Omental fat pad (tissue), 4 donors: Measurements from ENCODE around the gene TRPM8. TPM values are rescaled to one million over a fixed set of nuclear protein-coding genes. Genes with fewer than 3 reads are reported as not detected.

Experiments used
- ATAC-seq: fragments of 150-250 bp; one replicate; pipeline ENCODE4 v1.9.1; 2016; ENCODE audit warnings: mild to moderate bottlenecking, moderate library complexity; ENCODE audit not compliant: low FRiP score
- DNase-seq: peaks from one replicate; pipeline ENCODE4 v3.0.0-alpha.2; 2019; ENCODE audit warnings: low spot score
- CTCF ChIP-seq, 3 donors: fragments of 450-650 bp; IDR thresholded peaks; one replicate each; pipeline ENCODE4 v1.5.1; 2016 to 2017; ENCODE audit warnings: antibody characterized with exemption in 3 of 3, mild to moderate bottlenecking in 3 of 3, moderate library complexity in 2 of 3
- total RNA-seq, 4 donors: library from RNA; depleted of rRNA; stranded (reverse); fragments of >200 nt; gene quantifications; one replicate each; pipeline ENCODE4 v1.1.0, GENCODE V29; 2016

The TRPM8 gene
- total RNA-seq, 4 donors from 2014 or later = not detected

GRCh38 chr2:233996461-233996860 is 79.3 kb downstream of the TRPM8 start:
- TF ChIP-seq CTCF (IDR thresholded peaks at IDR 0.05) = no peak
- no peak for DNase-seq
- no peak for ATAC-seq

GRCh38 chr2:233997707-233998106 is 80.5 kb downstream of the TRPM8 start:
- no peak for TF ChIP-seq CTCF (IDR thresholded peaks at IDR 0.05)
- ATAC-seq = no peak
- DNase-seq = no peak

DNA sequence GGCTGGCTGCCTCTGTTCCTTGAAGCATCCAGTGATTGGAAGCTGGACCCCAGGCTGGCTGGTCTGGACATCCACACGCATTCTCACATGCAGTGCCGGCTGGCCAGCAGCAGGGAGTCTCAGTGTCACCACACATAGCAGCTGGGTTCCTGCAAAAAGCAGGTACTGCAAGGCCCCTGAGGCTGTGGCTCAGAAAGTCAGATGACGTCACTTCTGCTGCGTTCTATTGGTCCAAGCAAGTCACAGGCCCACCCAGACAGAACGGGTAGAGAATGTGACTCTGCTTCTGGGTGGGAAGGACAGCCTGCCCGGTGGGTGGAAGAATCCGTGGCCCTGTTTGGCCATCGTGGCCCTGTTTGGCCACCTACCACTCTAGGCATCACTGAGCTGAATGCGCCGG is 82.0 kb downstream of the TRPM8 start:
- ATAC-seq = no peak
- no peak for TF ChIP-seq CTCF (IDR thresholded peaks at IDR 0.05)

DNA sequence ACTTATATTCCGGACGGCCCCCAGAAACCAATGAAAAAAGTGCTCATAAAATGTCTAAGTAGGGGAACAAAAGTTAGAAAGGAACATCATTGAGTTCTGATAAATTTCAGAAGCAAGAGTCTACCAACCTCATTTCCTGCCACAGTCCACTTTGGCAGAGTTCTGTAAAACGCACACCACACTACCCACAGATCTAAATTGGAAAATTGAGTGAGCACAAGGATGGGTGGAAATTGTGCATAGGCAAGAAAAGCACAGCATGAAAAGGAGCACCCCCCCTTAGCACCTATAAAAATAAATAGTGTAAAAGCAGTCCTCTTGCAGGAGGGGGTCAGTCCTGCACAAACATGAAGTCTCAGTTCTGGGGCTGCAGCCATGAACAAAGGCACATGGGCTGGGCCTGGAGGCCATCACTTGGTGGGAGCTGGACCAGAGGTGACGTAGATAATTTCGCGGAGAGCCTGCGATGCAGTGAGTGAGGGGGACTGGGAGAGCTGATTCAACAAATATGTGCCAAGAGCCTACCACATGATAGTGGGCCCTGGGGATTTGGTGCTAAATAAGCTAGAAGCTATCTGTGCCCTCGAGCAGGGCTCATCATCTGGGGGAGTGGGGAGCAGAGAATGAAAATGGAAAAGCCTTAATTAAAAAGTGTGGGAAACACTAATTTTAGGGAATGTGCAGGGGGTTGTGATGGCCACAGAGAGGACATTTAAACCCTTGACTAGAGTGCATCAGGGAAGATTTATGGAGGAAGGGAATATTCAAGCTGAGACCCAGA is 84.4 kb downstream of the TRPM8 start:
- no peak for ATAC-seq
- TF ChIP-seq CTCF (IDR thresholded peaks at IDR 0.05) = no peak

More for the DNA sequence above, 82.0 kb downstream of the TRPM8 start:
- DNase-seq = no peak

DNA sequence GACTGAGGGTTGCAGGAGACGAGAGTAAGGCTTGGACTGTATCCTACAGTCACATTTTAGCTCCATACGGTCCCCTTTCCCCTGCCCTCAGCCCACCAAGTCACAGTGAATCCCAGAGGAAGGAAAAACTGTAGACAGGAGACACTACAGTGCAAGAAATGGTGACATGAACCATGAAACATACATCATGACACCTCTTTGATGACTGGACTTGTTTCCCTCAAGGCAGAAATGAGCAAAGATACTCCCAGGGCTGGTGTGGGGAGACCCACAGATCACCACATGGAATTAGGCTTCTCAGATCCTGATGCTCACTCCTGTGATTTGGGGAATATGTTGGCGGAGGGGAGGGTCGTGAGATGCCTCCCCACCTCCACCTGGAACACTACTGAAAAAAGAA is 85.1 kb downstream of the TRPM8 start:
- DNase-seq (no peak), ATAC-seq (no peak)
- no peak for TF ChIP-seq CTCF (IDR thresholded peaks at IDR 0.05)

More for the DNA sequence above, 84.4 kb downstream of the TRPM8 start:
- DNase-seq = no peak

- no peak for TF ChIP-seq CTCF (IDR thresholded peaks at IDR 0.05)
- no peak for ATAC-seq
- no peak for DNase-seq
Measured at GRCh38 chr2:234003972-234004617, 86.9 kb downstream of the TRPM8 start.

DNA sequence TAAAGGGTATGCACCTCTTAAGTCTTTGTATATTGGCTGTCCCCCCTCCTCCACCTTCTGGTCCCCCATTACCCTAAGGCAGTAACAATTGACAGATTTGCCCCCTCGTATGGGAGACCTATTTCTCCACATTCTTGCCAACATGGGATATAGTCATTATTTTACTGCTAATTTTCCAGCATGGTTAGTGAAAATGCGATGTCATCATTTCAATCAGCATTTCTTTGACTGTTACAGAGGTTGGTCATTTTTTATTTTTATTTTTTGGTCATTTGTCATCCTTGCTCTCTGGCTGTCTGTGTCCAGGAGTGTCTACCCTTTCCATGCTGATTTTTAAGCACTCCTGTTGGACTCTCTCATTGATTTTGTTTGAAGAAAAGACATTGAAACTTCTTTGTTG is 88.0 kb downstream of the TRPM8 start:
- ATAC-seq (no peak), DNase-seq (no peak)
- TF ChIP-seq CTCF (IDR thresholded peaks at IDR 0.05) = no peak
